ENCODE measurements around the gene TEAD4.

Gene TEAD4

DNA sequence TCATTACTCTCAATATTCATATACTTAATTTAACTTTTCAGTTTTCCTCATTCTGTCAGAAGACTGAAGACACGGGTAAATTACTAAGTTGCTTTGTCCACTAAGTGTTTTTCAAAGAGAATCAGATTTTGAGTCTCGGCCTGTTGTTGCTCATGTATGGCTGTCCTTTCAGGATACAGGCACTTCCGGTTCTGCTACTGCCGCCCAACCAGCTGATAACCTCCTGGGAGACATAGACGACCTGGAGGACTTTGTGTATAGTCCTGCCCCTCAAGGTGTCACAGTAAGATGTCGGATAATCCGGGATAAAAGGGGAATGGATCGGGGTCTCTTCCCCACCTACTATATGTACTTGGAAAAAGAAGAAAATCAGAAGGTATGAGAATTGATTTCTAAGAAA is 28.3 kb upstream of the TEAD4 start:
- no peak overlapping the region for H3K4me3 ChIP-seq (ENCODE audit: low read length)
- TF ChIP-seq, protein P1, sequence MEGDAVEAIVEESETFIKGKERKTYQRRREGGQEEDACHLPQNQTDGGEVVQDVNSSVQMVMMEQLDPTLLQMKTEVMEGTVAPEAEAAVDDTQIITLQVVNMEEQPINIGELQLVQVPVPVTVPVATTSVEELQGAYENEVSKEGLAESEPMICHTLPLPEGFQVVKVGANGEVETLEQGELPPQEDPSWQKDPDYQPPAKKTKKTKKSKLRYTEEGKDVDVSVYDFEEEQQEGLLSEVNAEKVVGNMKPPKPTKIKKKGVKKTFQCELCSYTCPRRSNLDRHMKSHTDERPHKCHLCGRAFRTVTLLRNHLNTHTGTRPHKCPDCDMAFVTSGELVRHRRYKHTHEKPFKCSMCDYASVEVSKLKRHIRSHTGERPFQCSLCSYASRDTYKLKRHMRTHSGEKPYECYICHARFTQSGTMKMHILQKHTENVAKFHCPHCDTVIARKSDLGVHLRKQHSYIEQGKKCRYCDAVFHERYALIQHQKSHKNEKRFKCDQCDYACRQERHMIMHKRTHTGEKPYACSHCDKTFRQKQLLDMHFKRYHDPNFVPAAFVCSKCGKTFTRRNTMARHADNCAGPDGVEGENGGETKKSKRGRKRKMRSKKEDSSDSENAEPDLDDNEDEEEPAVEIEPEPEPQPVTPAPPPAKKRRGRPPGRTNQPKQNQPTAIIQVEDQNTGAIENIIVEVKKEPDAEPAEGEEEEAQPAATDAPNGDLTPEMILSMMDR (conservative IDR thresholded peaks at IDR 0.05; ENCODE audit: low read length), result no peak
- no peak for DNase-seq (ENCODE audit: low read depth)

DNA sequence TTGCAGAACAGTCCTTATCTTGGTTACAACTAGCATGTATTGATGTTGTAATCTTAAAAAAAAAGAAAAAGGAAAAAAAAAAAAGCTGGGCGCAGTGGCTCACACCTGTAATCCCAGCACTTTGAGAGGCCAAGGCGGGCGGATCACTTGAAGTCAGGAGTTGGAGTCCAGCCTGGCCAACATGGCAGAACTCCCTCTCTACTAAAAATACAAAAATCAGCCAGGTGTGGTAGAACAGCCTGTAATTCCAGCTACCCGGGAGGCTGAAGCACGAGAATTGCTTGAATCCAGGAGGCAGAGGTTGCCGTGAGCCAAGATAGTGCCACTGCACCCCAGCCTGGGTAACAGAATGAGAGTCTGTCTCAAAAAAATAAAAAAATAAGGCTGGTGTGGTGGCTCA is 25.6 kb upstream of the TEAD4 start:
- TF ChIP-seq, protein P1 (conservative IDR thresholded peaks at IDR 0.05; ENCODE audit: low read length), result no peak
- DNase-seq (ENCODE audit: low read depth), result no peak
- no peak overlapping the region for H3K4me3 ChIP-seq (ENCODE audit: low read length)

DNA sequence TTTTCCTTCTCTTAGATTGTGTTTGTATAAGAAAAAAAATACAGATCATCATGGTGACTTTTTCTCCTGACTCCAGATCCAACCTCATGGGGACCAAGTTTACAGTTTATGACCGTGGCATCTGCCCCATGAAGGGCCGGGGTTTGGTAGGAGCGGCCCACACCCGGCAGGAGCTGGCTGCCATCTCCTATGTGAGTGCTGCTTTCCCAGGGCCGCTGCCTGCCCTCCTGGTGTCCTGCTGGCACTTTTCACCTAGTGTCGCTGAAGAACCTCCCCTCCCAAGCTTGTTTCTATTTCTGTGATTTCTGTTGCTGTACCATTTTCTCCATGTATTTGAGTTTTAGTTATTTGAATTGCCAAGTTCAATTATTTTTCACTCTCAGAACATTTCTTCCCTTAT is 24.8 kb upstream of the TEAD4 start:
- DNase-seq (ENCODE audit: low read depth), result no peak
- TF ChIP-seq, protein P1 (conservative IDR thresholded peaks at IDR 0.05; ENCODE audit: low read length), result no peak
- H3K4me3 ChIP-seq (ENCODE audit: low read length), result no peak overlapping the region

DNA sequence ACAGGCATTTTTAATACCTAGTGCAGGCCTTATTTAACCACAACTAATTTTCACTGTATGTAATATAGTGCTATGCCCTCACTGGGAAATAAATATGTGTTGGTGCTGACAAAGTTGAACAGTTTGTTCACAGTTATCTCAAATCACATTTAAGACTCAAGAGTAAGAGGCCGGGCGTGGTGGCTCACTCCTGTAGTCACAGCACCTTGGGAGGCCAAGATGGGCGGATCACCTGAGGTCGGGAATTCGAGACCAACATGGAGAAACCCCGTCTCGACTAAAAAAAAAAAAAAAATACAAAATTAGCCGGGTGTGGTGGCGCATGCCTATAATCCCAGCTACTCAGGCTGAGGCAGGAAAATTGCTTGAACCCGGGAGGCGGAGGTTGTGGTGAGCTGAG is 22.9 kb upstream of the TEAD4 start:
- H3K4me3 ChIP-seq (ENCODE audit: low read length), result no peak overlapping the region
- TF ChIP-seq, protein P1 (conservative IDR thresholded peaks at IDR 0.05; ENCODE audit: low read length), result no peak
- no peak for DNase-seq (ENCODE audit: low read depth)

DNA sequence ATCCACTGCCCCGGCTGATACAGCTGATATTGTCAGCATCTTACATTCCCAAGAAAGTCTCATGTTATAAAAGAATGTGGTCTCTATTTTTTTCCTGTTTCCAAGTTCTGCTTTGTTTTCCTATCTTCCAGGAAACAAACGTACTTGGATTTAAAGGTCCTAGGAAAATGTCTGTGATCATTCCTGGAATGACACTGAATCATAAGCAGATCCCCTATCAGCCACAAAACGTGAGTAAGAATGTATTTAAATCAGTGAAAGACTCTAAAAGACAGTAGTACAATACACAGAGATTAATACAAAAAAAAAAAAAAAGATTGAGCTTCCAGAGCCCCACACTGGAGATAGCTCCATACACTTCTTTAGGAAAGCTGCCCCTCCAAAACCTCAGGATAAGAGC is 21.7 kb upstream of the TEAD4 start:
- H3K4me3 ChIP-seq (ENCODE audit: low read length), result no peak overlapping the region
- no peak for DNase-seq (ENCODE audit: low read depth)
- TF ChIP-seq, protein P1 (conservative IDR thresholded peaks at IDR 0.05; ENCODE audit: low read length), result no peak

DNA sequence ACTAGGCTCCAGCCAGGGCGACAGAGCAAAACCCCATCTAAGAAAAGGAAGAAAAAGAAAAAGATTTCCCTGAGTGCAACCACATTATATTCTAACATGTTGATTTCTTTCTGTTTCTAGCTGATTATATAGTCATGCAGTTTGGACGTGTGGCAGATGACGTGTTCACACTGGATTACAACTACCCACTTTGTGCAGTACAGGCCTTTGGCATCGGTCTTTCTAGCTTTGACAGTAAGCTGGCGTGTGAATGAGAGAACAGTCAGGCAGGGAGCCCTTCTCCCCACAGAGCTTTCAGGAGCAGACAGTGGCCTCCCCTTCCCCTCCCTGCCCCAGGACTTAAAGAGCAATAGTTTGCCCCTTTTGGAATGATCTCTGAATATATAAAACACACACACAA is 20.0 kb upstream of the TEAD4 start:
- no peak for DNase-seq (ENCODE audit: low read depth)
- TF ChIP-seq, protein P1 (conservative IDR thresholded peaks at IDR 0.05; ENCODE audit: low read length), result no peak
- no peak overlapping the region for H3K4me3 ChIP-seq (ENCODE audit: low read length)

DNA sequence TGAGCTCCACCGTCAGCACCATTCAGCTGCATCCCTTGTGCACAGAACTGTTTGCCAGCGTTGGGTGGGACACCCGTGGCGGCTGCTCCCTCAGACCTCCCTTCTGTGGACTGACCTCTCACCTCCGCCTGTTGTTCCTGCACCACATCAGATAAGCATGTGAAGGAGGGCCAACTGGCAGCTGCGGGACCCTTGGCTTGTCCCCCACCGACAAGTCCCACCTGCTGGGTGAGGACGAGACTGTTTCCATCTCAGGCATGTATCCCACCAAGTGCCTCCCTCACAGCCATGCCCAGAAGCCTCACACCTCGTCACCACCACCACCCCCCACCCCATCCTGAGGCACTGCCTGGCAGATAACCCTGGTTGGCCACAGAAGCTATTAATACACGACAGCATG is 18.6 kb upstream of the TEAD4 start:
- TF ChIP-seq, protein P1 (conservative IDR thresholded peaks at IDR 0.05; ENCODE audit: low read length), result no peak
- H3K4me3 ChIP-seq (ENCODE audit: low read length), result no peak overlapping the region
- DNase-seq (ENCODE audit: low read depth), result no peak

Data from AG10803 (cell line).